ENCODE results near the gene HNRNPA1.
"Not testable (repeated sequence)": the region's sequence is repeated elsewhere in the genome, so short reads cannot be mapped to it uniquely, and the experiment has no call there.

HNRNPA1 gene

GRCh38 chr12:54282949-54283593, 2.5 kb downstream of the HNRNPA1 start:
- peak overlapping the region; percentile 85 for H3K4me3 ChIP-seq (replicated peaks; ENCODE audit: low read depth, low read length)
- no peak for DNase-seq (ENCODE audit: low read depth)
- TF ChIP-seq, protein P1, sequence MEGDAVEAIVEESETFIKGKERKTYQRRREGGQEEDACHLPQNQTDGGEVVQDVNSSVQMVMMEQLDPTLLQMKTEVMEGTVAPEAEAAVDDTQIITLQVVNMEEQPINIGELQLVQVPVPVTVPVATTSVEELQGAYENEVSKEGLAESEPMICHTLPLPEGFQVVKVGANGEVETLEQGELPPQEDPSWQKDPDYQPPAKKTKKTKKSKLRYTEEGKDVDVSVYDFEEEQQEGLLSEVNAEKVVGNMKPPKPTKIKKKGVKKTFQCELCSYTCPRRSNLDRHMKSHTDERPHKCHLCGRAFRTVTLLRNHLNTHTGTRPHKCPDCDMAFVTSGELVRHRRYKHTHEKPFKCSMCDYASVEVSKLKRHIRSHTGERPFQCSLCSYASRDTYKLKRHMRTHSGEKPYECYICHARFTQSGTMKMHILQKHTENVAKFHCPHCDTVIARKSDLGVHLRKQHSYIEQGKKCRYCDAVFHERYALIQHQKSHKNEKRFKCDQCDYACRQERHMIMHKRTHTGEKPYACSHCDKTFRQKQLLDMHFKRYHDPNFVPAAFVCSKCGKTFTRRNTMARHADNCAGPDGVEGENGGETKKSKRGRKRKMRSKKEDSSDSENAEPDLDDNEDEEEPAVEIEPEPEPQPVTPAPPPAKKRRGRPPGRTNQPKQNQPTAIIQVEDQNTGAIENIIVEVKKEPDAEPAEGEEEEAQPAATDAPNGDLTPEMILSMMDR (IDR thresholded peaks at IDR 0.05; ENCODE audit: low read length, missing control alignments) = no peak

- H3K4me3 ChIP-seq (replicated peaks; ENCODE audit: low read depth, low read length) = peak overlapping the region; percentile 85
- DNase-seq (ENCODE audit: low read depth) = not testable (repeated sequence)
Measured at GRCh38 chr12:54284070-54284780, 3.7 kb downstream of the HNRNPA1 start.

GRCh38 chr12:54285150-54286041, 4.9 kb downstream of the HNRNPA1 start:
- TF ChIP-seq, protein P1 (IDR thresholded peaks at IDR 0.05; ENCODE audit: low read length, missing control alignments) = peak; percentile 42
- DNase-seq (ENCODE audit: low read depth) = no peak
- peak overlapping the region; percentile 35 for H3K4me3 ChIP-seq (replicated peaks; ENCODE audit: low read depth, low read length)

DNA sequence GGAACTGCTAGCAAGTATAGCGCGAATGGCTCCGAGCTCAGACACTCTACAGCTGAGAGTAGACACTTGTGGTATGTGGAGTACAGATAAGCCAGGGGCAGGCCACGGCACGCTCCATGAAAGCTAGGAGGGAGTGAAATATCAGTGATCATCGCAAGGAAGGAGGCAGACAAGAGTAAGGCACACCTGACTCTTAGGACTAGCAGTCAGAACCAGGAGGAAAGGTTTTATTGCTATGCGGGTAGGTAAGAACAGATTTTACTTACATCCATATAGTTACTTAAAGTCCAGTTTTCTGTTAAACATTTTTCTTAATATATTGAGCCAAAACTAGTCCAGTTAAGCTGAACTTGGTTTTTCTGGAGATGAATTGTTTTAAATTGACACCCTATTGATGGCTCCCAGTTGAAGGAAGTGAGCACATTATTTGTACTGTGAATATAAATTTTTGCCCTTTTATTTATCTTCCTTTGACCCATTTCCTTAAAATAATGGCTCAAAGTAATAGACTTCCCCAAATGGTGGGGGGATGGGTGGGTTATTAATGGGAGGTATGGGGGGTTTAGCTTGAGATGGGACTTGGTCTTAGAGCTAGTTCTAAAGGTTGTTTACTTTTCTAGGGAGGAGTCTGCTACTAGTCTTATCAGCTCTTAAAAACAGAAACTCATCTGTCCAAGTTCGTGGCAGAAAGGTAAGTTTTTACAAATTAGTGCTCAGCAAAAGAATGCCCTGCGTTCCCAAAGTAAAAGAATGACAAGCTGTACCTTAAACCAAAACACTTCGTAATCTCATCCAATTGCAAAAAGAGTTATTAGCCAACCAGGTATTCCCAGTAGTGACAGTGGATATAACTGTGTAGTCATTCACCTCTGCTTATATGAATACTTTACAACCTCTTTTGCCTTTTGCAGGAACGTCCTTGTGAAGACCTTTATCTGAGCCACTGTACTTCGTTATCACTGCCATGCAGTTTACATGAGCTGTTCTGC, 5.8 kb downstream of the HNRNPA1 start:
- DNase-seq (ENCODE audit: low read depth) = no peak
- TF ChIP-seq, protein P1 (IDR thresholded peaks at IDR 0.05; ENCODE audit: low read length, missing control alignments) = no peak

DNA sequence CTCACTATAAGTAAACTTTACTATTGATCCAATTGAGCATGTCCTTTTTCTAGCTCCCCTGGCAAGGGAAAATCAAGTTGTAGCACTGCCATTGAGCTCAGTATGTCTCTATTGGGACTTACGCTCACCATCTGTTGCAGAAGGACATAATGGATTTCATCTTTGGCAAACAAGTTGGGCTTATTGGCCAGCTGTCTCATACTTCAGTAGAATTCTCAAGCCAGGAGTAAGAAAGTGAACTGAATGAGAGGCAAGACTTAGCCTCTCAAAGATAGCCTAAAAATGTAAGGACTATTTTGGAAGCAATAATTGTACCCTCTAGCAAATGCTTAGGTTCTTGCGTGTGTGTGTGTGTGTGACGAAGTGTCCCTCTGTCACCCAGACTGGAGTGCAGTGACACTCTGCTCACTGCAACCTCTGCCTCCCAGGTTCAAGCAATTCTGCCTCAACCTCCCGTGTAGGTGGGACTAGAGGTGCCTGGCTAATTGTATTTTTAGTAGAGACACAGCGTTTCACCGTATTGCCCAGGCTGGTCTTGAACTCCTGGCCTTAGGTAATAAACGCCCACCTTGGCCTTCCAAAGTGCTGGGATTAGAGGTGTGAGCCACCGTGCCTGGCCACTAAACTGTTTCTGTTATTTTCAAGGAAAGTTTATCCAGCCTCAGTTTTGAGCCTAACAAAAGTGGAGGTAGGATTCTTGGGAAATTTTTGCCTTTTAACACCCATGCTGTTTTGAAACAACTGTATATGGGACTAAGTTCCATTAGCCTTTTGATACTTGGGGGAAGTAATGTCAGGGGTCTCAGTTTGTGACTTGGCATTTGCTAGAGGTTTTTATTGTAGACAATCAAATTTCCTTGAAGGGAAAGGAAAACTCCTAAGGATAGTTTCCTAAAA, 7.0 kb downstream of the HNRNPA1 start:
- no peak for DNase-seq (ENCODE audit: low read depth)
- H3K4me3 ChIP-seq (replicated peaks; ENCODE audit: low read depth, low read length) = no peak overlapping the region
- TF ChIP-seq, protein P1 (IDR thresholded peaks at IDR 0.05; ENCODE audit: low read length, missing control alignments) = no peak

More for the DNA sequence above, 5.8 kb downstream of the HNRNPA1 start:
- H3K4me3 ChIP-seq (replicated peaks; ENCODE audit: low read depth, low read length) = no peak overlapping the region
